ENCODE data around the gene CREB5. TPM values are rescaled to one million over a fixed set of nuclear protein-coding genes. Genes with fewer than 3 reads are reported as not detected.

CREB5 gene
- total and polyA plus RNA-seq, 3 donors from 2014 or later: 2.0 to 2.9 (median 2.9) TPM

DNA sequence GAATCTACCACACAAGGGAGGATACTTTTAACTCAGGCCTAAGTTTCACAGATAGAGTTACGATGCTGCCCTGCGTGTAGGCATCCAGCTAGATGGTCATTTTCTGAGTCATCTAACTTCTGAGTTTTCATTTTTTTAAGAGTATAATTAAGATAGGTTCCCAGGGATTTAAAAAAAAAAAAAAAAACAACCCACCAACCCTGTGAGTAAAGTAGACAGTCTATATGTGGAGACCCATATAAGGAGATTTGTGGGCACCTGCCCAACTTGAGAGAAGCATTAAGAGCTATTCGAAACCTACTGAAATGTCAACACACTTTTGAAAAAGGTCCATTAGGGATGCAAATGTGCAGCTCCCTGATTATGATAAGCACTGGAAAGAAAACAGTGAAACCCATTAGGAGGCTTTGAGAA, 288.5 kb downstream of the CREB5 start:
- no peak for TF ChIP-seq CTCF (IDR thresholded peaks at IDR 0.05)
- no peak for TF ChIP-seq POLR2A (IDR thresholded peaks at IDR 0.05)
- intact Hi-C loops (cut with DNase I; ENCODE audit: low total_unique reads): no loop called here
- DNase-seq: no peak
- Histone ChIP-seq H3K4me3 (no peak overlapping the region), H3K4me1 (no peaks in the 10 kb centered on the region), H3K36me3 (ENCODE audit: low read depth, missing control alignments) (no peaks in the 10 kb centered on the region), H3K9me3 (no peaks in the 10 kb centered on the region), H3K27ac (no peak overlapping the region), H3K27me3 (no peaks in the 10 kb centered on the region)
- 79 to 82% methylated on average over 3 of the region's 3 CpGs for WGBS, 2 donors

DNA sequence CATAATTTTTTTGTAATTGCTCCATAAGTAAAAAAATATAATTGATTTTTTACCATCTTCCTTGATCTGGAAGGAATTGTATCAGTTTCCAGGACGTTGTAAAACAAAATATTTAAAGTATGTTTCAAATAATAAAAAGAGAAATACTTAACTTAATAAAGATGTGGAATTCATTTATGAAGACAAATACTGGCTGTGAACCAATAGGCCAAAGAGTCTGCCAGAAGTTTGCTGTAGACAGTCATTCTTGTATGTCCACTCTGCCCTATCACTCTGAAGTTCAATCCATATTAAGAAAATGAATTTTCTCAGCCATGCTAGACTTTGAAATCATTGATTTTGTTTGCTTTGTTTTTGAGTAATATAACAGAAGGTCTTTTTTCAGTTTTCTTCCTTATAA, 289.4 kb downstream of the CREB5 start:
- Histone ChIP-seq H3K27ac (no peak overlapping the region), H3K4me1 (no peaks in the 10 kb centered on the region), H3K27me3 (no peaks in the 10 kb centered on the region), H3K9me3 (no peaks in the 10 kb centered on the region), H3K36me3 (ENCODE audit: low read depth, missing control alignments) (no peaks in the 10 kb centered on the region), H3K4me3 (no peak overlapping the region)
- intact Hi-C loops (cut with DNase I; ENCODE audit: low total_unique reads): no loop called here
- 42 to 52% methylated on average over 1 of the region's 1 CpG for WGBS, 2 donors
- TF ChIP-seq CTCF (IDR thresholded peaks at IDR 0.05): no peak
- no peak for TF ChIP-seq POLR2A (IDR thresholded peaks at IDR 0.05)
- DNase-seq: no peak

DNA sequence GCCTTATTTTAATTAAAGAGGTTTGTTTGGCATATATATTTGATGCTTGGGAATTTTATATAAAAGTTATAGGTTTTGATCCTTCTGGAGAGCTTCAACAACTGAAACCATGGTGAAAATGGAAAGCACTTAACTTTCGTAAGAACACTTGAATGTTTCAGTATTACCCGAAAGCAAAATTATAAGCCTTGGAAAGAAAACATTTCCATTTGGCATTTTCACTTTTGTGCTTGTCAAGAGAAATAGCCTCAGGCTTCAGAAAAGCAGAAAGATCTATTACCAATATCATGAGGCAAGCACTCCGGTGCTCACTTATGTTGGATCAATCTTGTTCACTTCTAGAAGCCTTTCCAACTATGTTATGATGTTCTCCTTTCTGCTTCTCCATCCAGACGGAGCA, 289.9 kb downstream of the CREB5 start:
- 86 to 93% methylated on average over 4 of the region's 4 CpGs for WGBS, 2 donors
- H3K36me3 ChIP-seq (ENCODE audit: low read depth, missing control alignments): no peaks in the 10 kb centered on the region
- DNase-seq: no peak
- H3K9me3 ChIP-seq: no peaks in the 10 kb centered on the region
- no peak overlapping the region for H3K4me3 ChIP-seq
- no peak for TF ChIP-seq POLR2A (IDR thresholded peaks at IDR 0.05)
- TF ChIP-seq CTCF (IDR thresholded peaks at IDR 0.05): no peak
- no peaks in the 10 kb centered on the region for H3K4me1 ChIP-seq
- no peak overlapping the region for H3K27ac ChIP-seq
- intact Hi-C loops (cut with DNase I; ENCODE audit: low total_unique reads): no loop called here
- no peaks in the 10 kb centered on the region for H3K27me3 ChIP-seq

DNA sequence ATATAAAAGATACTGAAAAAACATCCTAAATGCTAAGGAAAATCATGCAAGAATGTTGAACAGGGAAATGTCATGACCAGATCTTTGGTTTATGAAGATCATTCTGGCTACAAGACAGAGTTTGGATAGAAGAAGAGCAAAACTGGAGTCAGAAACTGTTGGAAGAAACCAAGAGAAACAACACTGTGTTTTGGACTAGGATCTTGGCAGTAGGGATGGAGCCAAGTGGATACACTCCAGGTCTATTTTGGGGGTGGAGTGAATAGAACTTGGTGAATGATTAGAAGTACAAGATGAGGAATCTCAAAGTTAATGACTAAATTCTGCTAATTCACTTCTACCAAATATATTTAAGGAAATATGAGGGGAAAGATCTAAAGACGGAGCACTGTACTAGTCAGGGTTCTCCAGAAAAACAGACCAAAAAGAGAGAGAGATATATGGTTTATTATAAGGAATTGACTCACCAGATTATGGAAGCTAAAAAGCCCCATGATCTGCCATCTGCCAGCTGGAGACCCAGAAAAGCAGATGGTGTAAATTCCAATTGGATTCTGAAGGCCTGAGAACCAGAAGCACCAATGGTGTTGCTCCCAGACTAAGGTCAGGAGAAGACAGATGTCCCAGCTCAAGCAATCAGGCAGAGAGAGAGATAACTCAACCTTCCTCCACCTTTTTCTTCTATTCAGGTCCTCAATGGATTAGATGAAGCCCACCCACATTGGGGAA, 290.9 kb downstream of the CREB5 start:
- Histone ChIP-seq H3K27ac (no peak overlapping the region), H3K4me1 (no peaks in the 10 kb centered on the region), H3K4me3 (no peak overlapping the region), H3K36me3 (ENCODE audit: low read depth, missing control alignments) (no peaks in the 10 kb centered on the region), H3K9me3 (no peaks in the 10 kb centered on the region), H3K27me3 (no peaks in the 10 kb centered on the region)
- TF ChIP-seq CTCF (IDR thresholded peaks at IDR 0.05) (no peak), POLR2A (IDR thresholded peaks at IDR 0.05) (no peak)
- intact Hi-C loops (cut with DNase I; ENCODE audit: low total_unique reads): no loop called here
- 75 to 89% methylated on average over 1 of the region's 1 CpG for WGBS, 2 donors
- DNase-seq: no peak

DNA sequence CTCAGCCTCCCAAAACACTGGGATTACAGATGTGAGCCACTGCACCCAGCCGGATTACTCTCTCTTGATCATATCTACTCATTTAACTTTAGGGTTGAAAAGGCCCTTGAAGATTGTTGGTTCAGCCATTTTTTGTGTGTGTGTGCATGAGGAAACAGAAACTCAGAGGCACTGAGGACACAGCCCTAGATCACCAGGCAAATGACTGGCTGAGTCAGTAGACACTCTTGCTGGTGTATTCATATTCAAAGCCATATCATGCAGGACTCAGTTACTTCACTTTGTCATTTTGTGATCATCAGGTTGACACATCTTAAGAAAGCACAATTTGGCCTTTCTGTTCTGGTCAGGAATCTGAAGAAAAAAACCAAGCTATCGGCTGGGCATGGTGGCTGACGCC, 292.4 kb downstream of the CREB5 start:
- WGBS, 2 donors: 85 to 98% methylated on average over 3 of the region's 3 CpGs
- H3K4me3 ChIP-seq: no peak overlapping the region
- H3K27me3 ChIP-seq: no peaks in the 10 kb centered on the region
- no peaks in the 10 kb centered on the region for H3K36me3 ChIP-seq (ENCODE audit: low read depth, missing control alignments)
- intact Hi-C loops (cut with DNase I; ENCODE audit: low total_unique reads): no loop called here
- no peaks in the 10 kb centered on the region for H3K9me3 ChIP-seq
- no peak for TF ChIP-seq CTCF (IDR thresholded peaks at IDR 0.05)
- TF ChIP-seq POLR2A (IDR thresholded peaks at IDR 0.05): no peak
- H3K27ac ChIP-seq: no peak overlapping the region
- no peak for DNase-seq
- H3K4me1 ChIP-seq: no peaks in the 10 kb centered on the region
